Measurements from ENCODE around the gene L3MBTL4. TPM values are rescaled to one million over a fixed set of nuclear protein-coding genes. Genes with fewer than 3 reads are reported as not detected.

Gene L3MBTL4
- polyA plus RNA-seq, 1 of the 3 experiments (the other 2 are of a cell fraction): 0.02 TPM

- WGBS (ENCODE audit: low lambda C conversion rate): 58% methylated on average over 3 of the region's 3 CpGs
- H3K9ac ChIP-seq: no peak overlapping the region
- H3K9me3 ChIP-seq: no peaks in the 10 kb centered on the region
- ChIA-PET POLR2A (no interaction called here), CTCF (interaction anchor here (1.5 to 2.0 kb wide), 2 partner anchors 17 to 341 kb away, joined by 4 to 6 read pairs; no protein-coding TSS in a partner anchor)
- no peak for DNase-seq
- H4K20me1 ChIP-seq (ENCODE audit: insufficient read depth): no peaks in the 10 kb centered on the region
- no peaks in the 10 kb centered on the region for H3K27me3 ChIP-seq (ENCODE audit: insufficient read depth)
- no peak overlapping the region for H3K27ac ChIP-seq (ENCODE audit: low read depth in 2 of 2, low read length in 1 of 2)
- no peak overlapping the region for H3K4me3 ChIP-seq (ENCODE audit: low read depth in 2 of 2, low read length in 1 of 2)
- H3K79me2 ChIP-seq (ENCODE audit: insufficient read depth): no peaks in the 10 kb centered on the region
- no peak for TF ChIP-seq CTCF (IDR thresholded peaks at IDR 0.05)
- no peak for TF ChIP-seq MXI1 (IDR thresholded peaks at IDR 0.05; ENCODE audit: low read depth, low read length)
- no peak for TF ChIP-seq GABPA (IDR thresholded peaks at IDR 0.05; ENCODE audit: low read depth)
- TF ChIP-seq FOXJ3 (CRISPR knock-in tag; IDR thresholded peaks at IDR 0.05): no peak
- no peak for TF ChIP-seq SIN3A (IDR thresholded peaks at IDR 0.05; ENCODE audit: borderline replicate concordance, low read depth, low read length)
- no peak for TF ChIP-seq NRF1 (IDR thresholded peaks at IDR 0.05; ENCODE audit: low read depth, low read length)
- no peak for TF ChIP-seq IRF3 (IDR thresholded peaks at IDR 0.05; ENCODE audit: low read depth, low read length)
- no peak for TF ChIP-seq USF2 (IDR thresholded peaks at IDR 0.05; ENCODE audit: borderline replicate concordance, low read depth, low read length)
- TF ChIP-seq TCF12 (IDR thresholded peaks at IDR 0.05): no peak
- TF ChIP-seq RCOR1 (IDR thresholded peaks at IDR 0.05; ENCODE audit: low read length): no peak
- no peak for TF ChIP-seq SMC3 (IDR thresholded peaks at IDR 0.05; ENCODE audit: low read depth, low read length)
- no peak for TF ChIP-seq MAX (IDR thresholded peaks at IDR 0.05; ENCODE audit: low read depth)
- TF ChIP-seq YY1 (IDR thresholded peaks at IDR 0.05; ENCODE audit: low read depth): no peak
- no peak overlapping the region for H3K4me2 ChIP-seq
- H3F3A ChIP-seq (replicated peaks; ENCODE audit: insufficient read depth): no peaks in the 10 kb centered on the region
- H3K4me1 ChIP-seq (ENCODE audit: control insufficient read depth in 1 of 2, insufficient read depth in 2 of 2, low read depth in 1 of 2, low read length in 1 of 2): no peaks in the 10 kb centered on the region
- no peaks in the 10 kb centered on the region for H3K36me3 ChIP-seq (replicated peaks in 1 of 2; ENCODE audit: control insufficient read depth in 1 of 2, insufficient read depth in 2 of 2, low read length in 1 of 2)
- no peaks in the 10 kb centered on the region for H3K9me2 ChIP-seq
- H2AFZ ChIP-seq (ENCODE audit: low read depth): no peak overlapping the region
These were observed 194.6 kb downstream of the L3MBTL4 start for GRCh38 chr18:6220129-6220528.

GRCh38 chr18:6219116-6219717, 195.5 kb downstream of the L3MBTL4 start:
- H3K9ac ChIP-seq: no peak overlapping the region
- no peaks in the 10 kb centered on the region for H3K36me3 ChIP-seq (replicated peaks in 1 of 2; ENCODE audit: control insufficient read depth in 1 of 2, insufficient read depth in 2 of 2, low read length in 1 of 2)
- H3F3A ChIP-seq (replicated peaks; ENCODE audit: insufficient read depth): no peaks in the 10 kb centered on the region
- 56% methylated on average over 12 of the region's 12 CpGs for WGBS (ENCODE audit: low lambda C conversion rate)
- H3K79me2 ChIP-seq (ENCODE audit: insufficient read depth): no peaks in the 10 kb centered on the region
- H2AFZ ChIP-seq (ENCODE audit: low read depth): no peak overlapping the region
- ChIA-PET POLR2A (no interaction called here), CTCF (interaction anchor here (0.7 to 2.0 kb wide), 14 partner anchors 8 to 612 kb away, joined by 3 to 8 read pairs (median 4); no protein-coding TSS in a partner anchor)
- peak overlapping the region in 1 of 2 experiments; percentile 39; a peak in 1 of 4 replicates for H3K4me3 ChIP-seq (ENCODE audit: low read depth in 2 of 2, low read length in 1 of 2)
- no peaks in the 10 kb centered on the region for H3K9me2 ChIP-seq
- peak; percentile 49 for DNase-seq
- H4K20me1 ChIP-seq (ENCODE audit: insufficient read depth): no peaks in the 10 kb centered on the region
- no peak overlapping the region for H3K27ac ChIP-seq (ENCODE audit: low read depth in 2 of 2, low read length in 1 of 2)
- H3K4me1 ChIP-seq (ENCODE audit: control insufficient read depth in 1 of 2, insufficient read depth in 2 of 2, low read depth in 1 of 2, low read length in 1 of 2): no peaks in the 10 kb centered on the region
- H3K27me3 ChIP-seq (ENCODE audit: insufficient read depth): no peaks in the 10 kb centered on the region
- H3K4me2 ChIP-seq: no peak overlapping the region
- H3K9me3 ChIP-seq: no peaks in the 10 kb centered on the region
- no peak for TF ChIP-seq USF1 (IDR thresholded peaks at IDR 0.05; ENCODE audit: borderline replicate concordance, low read depth)
- no peak for TF ChIP-seq TCF12 (IDR thresholded peaks at IDR 0.05)
- TF ChIP-seq PBX3 (IDR thresholded peaks at IDR 0.05): no peak
- peak; percentile 74 for TF ChIP-seq RAD21 (IDR thresholded peaks at IDR 0.05; ENCODE audit: low read length)
- no peak for TF ChIP-seq FOXJ3 (CRISPR knock-in tag; IDR thresholded peaks at IDR 0.05)
- no peak for TF ChIP-seq EZH2phosphoT487 (IDR thresholded peaks at IDR 0.05; ENCODE audit: borderline replicate concordance, low read depth)
- TF ChIP-seq GATA2 (CRISPR knock-in tag; IDR thresholded peaks at IDR 0.05): no peak
- no peak for TF ChIP-seq NFIC (IDR thresholded peaks at IDR 0.05; ENCODE audit: borderline replicate concordance)
- no peak for TF ChIP-seq FOXM1 (IDR thresholded peaks at IDR 0.05; ENCODE audit: low read depth)
- peak; percentile 59 for TF ChIP-seq SMC3 (IDR thresholded peaks at IDR 0.05; ENCODE audit: low read depth, low read length)
- no peak for TF ChIP-seq YY1 (IDR thresholded peaks at IDR 0.05; ENCODE audit: low read depth)
- no peak for TF ChIP-seq RCOR1 (IDR thresholded peaks at IDR 0.05; ENCODE audit: low read length)

Data from SK-N-SH (cell line).